H1 (cell line): ENCODE data around the gene NUDT2. TPM values are rescaled to one million over a fixed set of nuclear protein-coding genes. Genes with fewer than 3 reads are reported as not detected.
"Not testable (repeated sequence)": the region's sequence is repeated elsewhere in the genome, so short reads cannot be mapped to it uniquely, and the experiment has no call there.

Experiments
- CTCF ChIA-PET: fragments of 300-600 bp; sonication (Branson Sonifier 250); formaldehyde crosslinking; loops from one replicate; lab custom pipeline; 2021; ENCODE audit not compliant: partially characterized antibody; lab: Charles Lee
- POLR2A ChIA-PET: fragments of 300-600 bp; sonication (Branson Sonifier 250); formaldehyde crosslinking; loops from one replicate; lab custom pipeline; 2021; ENCODE audit warnings: inconsistent platforms; ENCODE audit not compliant: partially characterized antibody; lab: Charles Lee
- DNase-seq, 2 experiments: peaks; one replicate each; pipeline versions ENCODE4 v3.0.0 to v3.0.0-alpha.2; 2010 to 2022; ENCODE audit warnings: low spot score in 2 of 2, low read depth in 1 of 2, mixed read lengths in 1 of 2
- FAIRE-seq: peaks from 2 replicates; lab custom pipeline; 2011; peaks lifted over from hg19 to GRCh38; lab: Jason Lieb, UNC
- H2AFZ ChIP-seq: 2 replicates; pipeline ENCODE4 v1.8.1; 2012; ENCODE audit warnings: low read length, inconsistent platforms
- H2AK5ac ChIP-seq: 2 replicates; pipeline ENCODE4 v1.6.1; 2013; ENCODE audit warnings: low read depth, low read length
- H2BK120ac ChIP-seq: replicated peaks from 2 replicates; pipeline ENCODE3; 2013; ENCODE audit warnings: low read depth, low read length, inconsistent platforms
- H2BK12ac ChIP-seq: 2 replicates; pipeline ENCODE4 v1.6.1; 2013; ENCODE audit warnings: low read depth, low read length
- H2BK15ac ChIP-seq: 2 replicates; pipeline ENCODE4 v1.6.1; 2013; ENCODE audit warnings: low read length
- H2BK20ac ChIP-seq: 2 replicates; pipeline ENCODE4 v1.6.1; 2013; ENCODE audit warnings: low read length
- H2BK5ac ChIP-seq: 2 replicates; pipeline ENCODE4 v1.6.1; 2013; ENCODE audit warnings: low read depth, low read length
- H3K14ac ChIP-seq: 2 replicates; pipeline ENCODE4 v1.6.1; 2013; ENCODE audit warnings: inconsistent platforms; ENCODE audit not compliant: insufficient read length
- H3K18ac ChIP-seq: 2 replicates; pipeline ENCODE4 v1.6.1; 2013; ENCODE audit warnings: low read length; ENCODE audit errors: extremely low read depth
- H3K23ac ChIP-seq: 2 replicates; pipeline ENCODE4 v1.6.1; 2013; ENCODE audit warnings: inconsistent platforms; ENCODE audit not compliant: insufficient read length
- H3K23me2 ChIP-seq: 2 replicates; pipeline ENCODE4 v1.6.1; 2013; ENCODE audit warnings: low read depth, low read length
- H3K27ac ChIP-seq: 2 replicates; pipeline ENCODE4 v1.6.1; 2011; ENCODE audit warnings: low read depth, low read length, inconsistent platforms
- H3K27me3 ChIP-seq, 4 experiments: replicated peaks in 1 of 4; 1 replicate in 1 of 4; 2 replicates in 3 of 4; pipeline versions ENCODE4 v1.6.1 to v1.8.1; 2011 to 2013; ENCODE audit warnings: low read length in 3 of 4, mild to moderate bottlenecking in 3 of 4, inconsistent platforms in 2 of 4, mixed read lengths in 2 of 4, moderate library complexity in 1 of 4; ENCODE audit not compliant: control insufficient read depth in 3 of 4, insufficient read depth in 3 of 4; ENCODE audit errors: extremely low read depth in 1 of 4
- H3K36me3 ChIP-seq, 4 experiments: 2 replicates each; pipeline versions ENCODE4 v1.6.1 to v1.8.1; 2011 to 2013; ENCODE audit warnings: mild to moderate bottlenecking in 4 of 4, low read length in 3 of 4, moderate library complexity in 2 of 4, control low read depth in 1 of 4, inconsistent platforms in 1 of 4; ENCODE audit not compliant: insufficient read depth in 4 of 4, control insufficient read depth in 2 of 4
- H3K4ac ChIP-seq: replicated peaks from 2 replicates; pipeline ENCODE3; 2013; ENCODE audit warnings: low read length, low read depth, mixed read lengths, inconsistent platforms; ENCODE audit not compliant: insufficient read length
- H3K4me1 ChIP-seq, 4 experiments: replicated peaks in 1 of 4; 1 replicate in 1 of 4; 2 replicates in 3 of 4; pipeline versions ENCODE4 v1.6.1 to v1.8.1; 2011 to 2013; ENCODE audit warnings: low read length in 3 of 4, inconsistent platforms in 2 of 4, mixed read lengths in 1 of 4; ENCODE audit not compliant: insufficient read depth in 4 of 4, control insufficient read depth in 3 of 4
- H3K4me2 ChIP-seq, 2 experiments: 2 replicates each; pipeline versions ENCODE4 v1.6.1 to v1.8.1; 2011 to 2013; ENCODE audit warnings: low read depth in 2 of 2, low read length in 2 of 2, control low read depth in 1 of 2, inconsistent platforms in 1 of 2, mild to moderate bottlenecking in 1 of 2; ENCODE audit not compliant: insufficient read depth in 1 of 2
- H3K4me3 ChIP-seq, 4 experiments: fragments of 200-600, 300-600 bp in 1 of 4; sonication (generic), shearing (Covaris generic), sonication (Bioruptor Twin) in 1 of 4; 2 replicates each; pipeline versions ENCODE4 v1.5.1 to v1.8.1; 2011 to 2016; ENCODE audit warnings: low read length in 4 of 4, low read depth in 3 of 4, control low read depth in 2 of 4, inconsistent platforms in 2 of 4, mild to moderate bottlenecking in 2 of 4, mixed read lengths in 1 of 4, moderate library complexity in 1 of 4; ENCODE audit not compliant: insufficient read depth in 2 of 4; ENCODE audit errors: extremely low read depth in 1 of 4
- H3K56ac ChIP-seq: replicated peaks from 2 replicates; pipeline ENCODE3; 2013; ENCODE audit warnings: low read depth, mild to moderate bottlenecking, mixed read lengths, low read length, inconsistent platforms; ENCODE audit not compliant: insufficient read length
- H3K79me1 ChIP-seq: 2 replicates; pipeline ENCODE4 v1.6.1; 2013; ENCODE audit warnings: low read depth, low read length, control low read depth
- H3K79me2 ChIP-seq, 2 experiments: 2 replicates each; pipeline versions ENCODE4 v1.6.1 to v1.8.1; 2012 to 2013; ENCODE audit warnings: low read length in 2 of 2, mild to moderate bottlenecking in 2 of 2, inconsistent platforms in 1 of 2; ENCODE audit not compliant: insufficient read depth in 2 of 2, control insufficient read depth in 1 of 2
- H3K9ac ChIP-seq, 4 experiments: replicated peaks in 1 of 4; 1 replicate in 1 of 4; 2 replicates in 3 of 4; pipeline versions ENCODE4 v1.6.1 to v1.8.1; 2011 to 2013; ENCODE audit warnings: low read depth in 3 of 4, low read length in 3 of 4, control low read depth in 2 of 4, mild to moderate bottlenecking in 2 of 4, moderate library complexity in 2 of 4, inconsistent platforms in 1 of 4; ENCODE audit errors: extremely low read depth in 1 of 4
- H3K9me3 ChIP-seq, 2 experiments: 2 replicates each; pipeline versions ENCODE4 v1.6.1 to v1.8.1; 2012 to 2013; ENCODE audit warnings: mild to moderate bottlenecking in 2 of 2, moderate library complexity in 2 of 2, control low read depth in 1 of 2, inconsistent platforms in 1 of 2, low read depth in 1 of 2, low read length in 1 of 2, mixed read lengths in 1 of 2; ENCODE audit not compliant: insufficient read depth in 2 of 2
- H4K20me1 ChIP-seq, 2 experiments: replicated peaks in 1 of 2; 2 replicates each; pipeline versions ENCODE3 to v1.8.1; 2011 to 2013; ENCODE audit warnings: inconsistent platforms in 2 of 2, low read length in 2 of 2, mild to moderate bottlenecking in 1 of 2; ENCODE audit not compliant: insufficient read depth in 2 of 2, control insufficient read depth in 1 of 2
- H4K5ac ChIP-seq: 2 replicates; pipeline ENCODE4 v1.6.1; 2013; ENCODE audit warnings: low read length, low read depth, mixed read lengths, inconsistent platforms; ENCODE audit not compliant: insufficient read length
- H4K8ac ChIP-seq: 2 replicates; pipeline ENCODE4 v1.8.0; 2013; ENCODE audit warnings: mild to moderate bottlenecking, moderate library complexity, low read length, inconsistent platforms; ENCODE audit not compliant: insufficient read depth; ENCODE audit errors: extremely low read depth
- H4K91ac ChIP-seq: replicated peaks from 2 replicates; pipeline ENCODE3; 2013; ENCODE audit warnings: low read length, mixed read lengths, inconsistent platforms; ENCODE audit not compliant: insufficient read length
- WGBS, 2 experiments: shearing (Covaris generic) in 1 of 2; methylation state at CpG; one replicate each; pipeline versions ENCODE4 v1.1.6 to v1.1.7; 2013 to 2015; ENCODE audit warnings: low lambda C conversion rate in 2 of 2, mixed read lengths in 2 of 2, inconsistent platforms in 1 of 2, low coverage in 1 of 2, missing lambda C conversion rate in 1 of 2; ENCODE audit not compliant: insufficient replicate concordance in 2 of 2, insufficient coverage in 1 of 2, insufficient read length in 1 of 2; ENCODE audit errors: extremely low coverage in 1 of 2, missing lambda C conversion rate in 1 of 2; 5-methylcytosine and 5-hydroxymethylcytosine counted together
- polyA plus RNA-seq, 7 experiments: library from polyadenylated mRNA; depleted of rRNA in 3 of 7; stranded (reverse) in 5 of 7; unstranded in 2 of 7; fragments of >200 nt in 5 of 7; fragments of 200-250 nt in 2 of 7; gene quantifications; 1 replicate in 5 of 7; 2 replicates in 1 of 7; 4 replicates in 1 of 7; pipeline versions ENCODE4 v1.2.1 to v1.2.3, GENCODE V29; 2011 to 2013; ENCODE audit warnings: missing spikeins in 2 of 7, mixed read lengths in 2 of 7
- total RNA-seq: library from RNA; stranded (reverse); fragmentation: NEBNext Ultra II Directional; extraction: Animal tissue kit (Norgen Biotek cat#: 25700); gene quantifications from 2 replicates; pipeline ENCODE4 v1.2.1, GENCODE V29; 2021

The NUDT2 gene
- total and polyA plus RNA-seq, 2 of the 8 experiments (the other 6 are each of a cell fraction or from before 2014, with no cell fraction given) = 16.7 to 23.7 TPM

- H4K91ac ChIP-seq, H3K4ac ChIP-seq, H3K18ac ChIP-seq, H2AK5ac ChIP-seq, H3K36me3 ChIP-seq, H4K5ac ChIP-seq, H3K14ac ChIP-seq, H3K23ac ChIP-seq, H3K27me3 ChIP-seq, H3K9me3 ChIP-seq, H3K4me3 ChIP-seq, H2BK15ac ChIP-seq, H2BK120ac ChIP-seq, H3K4me1 ChIP-seq, H3K23me2 ChIP-seq, H2BK12ac ChIP-seq, H4K8ac ChIP-seq, H3K79me2 ChIP-seq, H4K20me1 ChIP-seq, DNase-seq, H2BK20ac ChIP-seq, H2BK5ac ChIP-seq, H3K4me2 ChIP-seq, H3K79me1 ChIP-seq, FAIRE-seq, H3K9ac ChIP-seq, H3K27ac ChIP-seq, H2AFZ ChIP-seq, H3K56ac ChIP-seq: not testable (repeated sequence)
- CTCF ChIA-PET = interaction anchor here (1.1 to 19.4 kb wide), 3 partner anchors 8 to 36 kb away, joined by 7 to 350 read pairs (median 83); partner anchors contain the start of gene MYORG
- WGBS, 2 experiments = 90% methylated on average over 5 of the region's 5 CpGs; no CpG with 5 or more reads in 1 of the 2 experiments
- POLR2A ChIA-PET = interaction anchor here (0.7 to 0.9 kb wide), 2 partner anchors 39 to 551 kb away, joined by 3 read pairs; no protein-coding TSS in a partner anchor
Measured at GRCh38 chr9:34368796-34369195, 39.4 kb downstream of the NUDT2 start.
